WI38 (cell line): ENCODE data around the gene VMP1.
A peak's percentile ranks its signal among the peaks of the same experiment; 100 is the strongest.
"Not testable (repeated sequence)": the region's sequence is repeated elsewhere in the genome, so short reads cannot be mapped to it uniquely, and the experiment has no call there.

Experiments
- H3K4me3 ChIP-seq: 2 replicates; pipeline ENCODE4 v1.5.1; 2011; ENCODE audit warnings: low read depth, mild to moderate bottlenecking, control low read depth, low read length
- TF ChIP-seq, protein P1 (sequence below): IDR thresholded peaks from 2 replicates; pipeline ENCODE4 v1.5.1; 2012; ENCODE audit warnings: low read depth, mild to moderate bottlenecking, control low read depth, low read length

Gene VMP1

GRCh38 chr17:59775786-59776350, 68.4 kb downstream of the VMP1 start:
- TF ChIP-seq, protein P1, sequence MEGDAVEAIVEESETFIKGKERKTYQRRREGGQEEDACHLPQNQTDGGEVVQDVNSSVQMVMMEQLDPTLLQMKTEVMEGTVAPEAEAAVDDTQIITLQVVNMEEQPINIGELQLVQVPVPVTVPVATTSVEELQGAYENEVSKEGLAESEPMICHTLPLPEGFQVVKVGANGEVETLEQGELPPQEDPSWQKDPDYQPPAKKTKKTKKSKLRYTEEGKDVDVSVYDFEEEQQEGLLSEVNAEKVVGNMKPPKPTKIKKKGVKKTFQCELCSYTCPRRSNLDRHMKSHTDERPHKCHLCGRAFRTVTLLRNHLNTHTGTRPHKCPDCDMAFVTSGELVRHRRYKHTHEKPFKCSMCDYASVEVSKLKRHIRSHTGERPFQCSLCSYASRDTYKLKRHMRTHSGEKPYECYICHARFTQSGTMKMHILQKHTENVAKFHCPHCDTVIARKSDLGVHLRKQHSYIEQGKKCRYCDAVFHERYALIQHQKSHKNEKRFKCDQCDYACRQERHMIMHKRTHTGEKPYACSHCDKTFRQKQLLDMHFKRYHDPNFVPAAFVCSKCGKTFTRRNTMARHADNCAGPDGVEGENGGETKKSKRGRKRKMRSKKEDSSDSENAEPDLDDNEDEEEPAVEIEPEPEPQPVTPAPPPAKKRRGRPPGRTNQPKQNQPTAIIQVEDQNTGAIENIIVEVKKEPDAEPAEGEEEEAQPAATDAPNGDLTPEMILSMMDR: no peak

GRCh38 chr17:59776577-59776976, 69.1 kb downstream of the VMP1 start:
- TF ChIP-seq, protein P1: no peak
- H3K4me3 ChIP-seq: no peak overlapping the region

More at GRCh38 chr17:59775786-59776350, 68.4 kb downstream of the VMP1 start:
- H3K4me3 ChIP-seq: no peak overlapping the region

GRCh38 chr17:59777033-59777432, 69.6 kb downstream of the VMP1 start:
- no peak overlapping the region for H3K4me3 ChIP-seq
- TF ChIP-seq, protein P1: no peak

GRCh38 chr17:59778996-59779395, 71.5 kb downstream of the VMP1 start:
- no peak overlapping the region for H3K4me3 ChIP-seq
- TF ChIP-seq, protein P1: no peak

DNA sequence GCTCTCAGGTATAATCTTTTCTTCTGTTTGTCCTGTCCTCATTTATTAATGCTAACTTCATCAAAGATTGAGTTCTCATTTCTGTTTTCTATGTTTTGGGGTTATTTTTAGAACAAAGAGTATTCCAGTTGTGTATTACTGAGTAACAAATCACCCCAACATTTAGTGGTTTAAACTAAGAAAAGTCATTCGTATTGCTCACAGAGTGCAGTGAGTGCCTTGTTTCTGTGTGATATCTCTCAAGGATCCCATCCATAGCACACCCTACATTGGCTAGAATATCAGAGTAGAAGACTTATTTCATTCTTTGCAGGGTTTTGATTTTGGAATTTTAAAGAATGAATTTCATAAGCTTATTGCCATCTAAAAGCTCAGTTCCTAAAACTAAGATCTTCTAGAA, 72.1 kb downstream of the VMP1 start:
- no peak overlapping the region for H3K4me3 ChIP-seq
- TF ChIP-seq, protein P1: no peak

GRCh38 chr17:59780548-59780947, 73.1 kb downstream of the VMP1 start:
- H3K4me3 ChIP-seq: not testable (repeated sequence)

DNA sequence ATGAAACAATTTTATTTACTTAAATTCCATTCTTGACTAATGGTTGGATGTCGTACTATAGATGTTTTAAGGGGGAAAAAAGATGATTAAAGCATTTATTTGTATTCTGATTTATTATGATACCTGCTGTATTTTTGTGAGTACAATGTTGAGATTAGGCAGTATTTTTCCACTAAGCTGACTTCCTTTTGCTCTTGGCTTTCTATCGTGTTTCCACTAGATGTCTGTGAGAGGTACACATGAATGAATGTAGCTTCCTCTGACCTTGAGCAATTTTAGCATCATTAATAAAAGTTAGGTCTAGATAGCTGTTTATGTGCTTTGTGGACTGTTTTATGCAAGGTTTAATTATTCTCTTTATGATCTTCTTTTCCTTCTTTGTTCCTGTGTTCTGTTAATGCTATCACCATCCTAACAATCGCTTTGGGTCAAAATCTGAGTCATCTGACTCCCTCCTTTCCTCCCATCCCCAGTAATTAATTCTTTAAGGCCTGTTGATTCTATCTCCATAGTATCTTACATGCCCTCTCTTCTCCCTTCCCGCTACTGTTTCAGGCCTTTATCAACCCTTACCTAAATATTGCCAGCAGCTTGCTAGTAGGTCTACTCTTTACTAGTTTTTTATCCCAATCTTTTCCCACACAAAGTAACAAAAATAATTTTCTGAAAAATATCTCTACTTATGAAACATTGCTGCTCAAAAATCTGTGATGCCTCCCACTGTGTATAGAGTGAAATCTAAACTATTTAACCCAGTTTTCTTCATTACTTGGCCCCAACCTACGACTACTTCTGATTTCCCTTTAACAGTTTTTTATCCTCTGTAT, 76.0 kb downstream of the VMP1 start:
- TF ChIP-seq, protein P1: no peak
- peak overlapping the region; percentile 35 for H3K4me3 ChIP-seq
